LNCaP clone FGC (cell line): Measurements from ENCODE around the gene GTF2E1.

Experiments used
- DNase-seq: peaks from one replicate; pipeline ENCODE4 v3.0.0-alpha.2; 2011; ENCODE audit warnings: low read depth
- H3K4me3 ChIP-seq: 2 replicates; pipeline ENCODE4 v1.5.1; 2011; ENCODE audit warnings: mild to moderate bottlenecking, low read depth, low read length, control low read depth
- TF ChIP-seq, protein P1 (sequence below): IDR thresholded peaks from 2 replicates; pipeline ENCODE4 v1.5.1; 2012; ENCODE audit warnings: mild to moderate bottlenecking; ENCODE audit not compliant: control insufficient read depth, insufficient read depth; ENCODE audit errors: extremely low read depth

Gene GTF2E1

DNA sequence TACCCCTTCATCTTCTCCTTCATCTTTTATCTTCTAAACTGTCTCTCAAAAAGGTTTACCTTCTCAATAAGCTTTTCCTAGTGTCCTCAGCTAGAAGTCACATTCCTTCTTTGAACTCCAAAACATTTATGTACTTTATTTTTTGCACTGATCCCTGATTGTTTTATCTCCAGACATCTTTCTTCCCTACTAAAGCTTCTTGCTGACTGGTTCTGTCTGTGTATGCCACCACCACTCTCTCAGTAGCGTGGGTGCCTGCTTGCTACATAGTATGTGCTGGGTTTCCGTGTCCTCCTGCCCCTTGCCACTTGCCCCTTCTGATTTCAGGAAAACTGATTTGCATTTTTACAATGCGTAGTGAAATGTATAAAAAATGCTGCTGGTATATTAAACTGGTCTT lies 24.0 kb downstream of the GTF2E1 start:
- TF ChIP-seq, protein P1, sequence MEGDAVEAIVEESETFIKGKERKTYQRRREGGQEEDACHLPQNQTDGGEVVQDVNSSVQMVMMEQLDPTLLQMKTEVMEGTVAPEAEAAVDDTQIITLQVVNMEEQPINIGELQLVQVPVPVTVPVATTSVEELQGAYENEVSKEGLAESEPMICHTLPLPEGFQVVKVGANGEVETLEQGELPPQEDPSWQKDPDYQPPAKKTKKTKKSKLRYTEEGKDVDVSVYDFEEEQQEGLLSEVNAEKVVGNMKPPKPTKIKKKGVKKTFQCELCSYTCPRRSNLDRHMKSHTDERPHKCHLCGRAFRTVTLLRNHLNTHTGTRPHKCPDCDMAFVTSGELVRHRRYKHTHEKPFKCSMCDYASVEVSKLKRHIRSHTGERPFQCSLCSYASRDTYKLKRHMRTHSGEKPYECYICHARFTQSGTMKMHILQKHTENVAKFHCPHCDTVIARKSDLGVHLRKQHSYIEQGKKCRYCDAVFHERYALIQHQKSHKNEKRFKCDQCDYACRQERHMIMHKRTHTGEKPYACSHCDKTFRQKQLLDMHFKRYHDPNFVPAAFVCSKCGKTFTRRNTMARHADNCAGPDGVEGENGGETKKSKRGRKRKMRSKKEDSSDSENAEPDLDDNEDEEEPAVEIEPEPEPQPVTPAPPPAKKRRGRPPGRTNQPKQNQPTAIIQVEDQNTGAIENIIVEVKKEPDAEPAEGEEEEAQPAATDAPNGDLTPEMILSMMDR = no peak
- H3K4me3 ChIP-seq = no peak overlapping the region
- DNase-seq = no peak

DNA sequence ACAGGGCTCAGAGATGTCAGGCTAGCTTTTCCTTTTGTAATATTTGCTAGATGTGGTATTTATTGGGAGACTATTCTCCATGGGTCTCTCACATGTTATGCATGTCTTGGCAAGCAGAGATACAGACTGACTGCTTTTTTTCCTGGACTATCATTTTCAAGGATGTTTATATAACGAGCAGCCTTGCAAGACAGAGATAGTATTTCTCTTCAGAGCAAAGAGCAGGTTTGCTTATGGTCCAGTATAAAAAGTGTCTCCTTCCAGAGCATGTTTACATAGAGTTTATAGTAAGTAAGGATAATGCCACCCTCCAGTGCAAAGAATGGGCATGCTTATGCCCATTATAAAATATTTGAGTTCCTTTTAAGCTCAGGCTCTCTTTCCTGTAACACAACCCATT lies 24.6 kb downstream of the GTF2E1 start:
- TF ChIP-seq, protein P1 = 0 out of 2 replicates have a peak, but pooled peaks have one; percentile 8
- H3K4me3 ChIP-seq = no peak overlapping the region
- DNase-seq = peak; percentile 87

DNA sequence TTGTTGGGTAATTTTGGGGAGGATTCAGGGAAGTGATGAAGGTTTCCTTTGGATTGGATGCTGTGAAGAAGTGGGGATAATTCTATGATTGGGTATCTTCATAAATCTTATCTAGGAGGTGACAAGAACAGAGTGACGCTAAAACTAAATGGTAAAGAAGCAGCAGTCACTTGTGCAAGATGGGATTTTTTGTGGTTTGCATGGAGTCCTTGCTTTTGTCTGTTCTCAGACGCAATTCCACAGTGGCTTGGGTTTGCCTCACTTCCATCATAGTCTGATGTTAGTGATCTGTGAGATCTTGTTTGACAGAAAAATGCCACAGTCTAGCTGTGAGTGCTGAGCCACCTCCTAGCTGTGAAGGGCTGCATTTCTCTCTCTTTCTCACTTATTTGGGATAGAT lies 26.9 kb downstream of the GTF2E1 start:
- H3K4me3 ChIP-seq = no peak overlapping the region
- TF ChIP-seq, protein P1 = no peak
- no peak for DNase-seq

DNA sequence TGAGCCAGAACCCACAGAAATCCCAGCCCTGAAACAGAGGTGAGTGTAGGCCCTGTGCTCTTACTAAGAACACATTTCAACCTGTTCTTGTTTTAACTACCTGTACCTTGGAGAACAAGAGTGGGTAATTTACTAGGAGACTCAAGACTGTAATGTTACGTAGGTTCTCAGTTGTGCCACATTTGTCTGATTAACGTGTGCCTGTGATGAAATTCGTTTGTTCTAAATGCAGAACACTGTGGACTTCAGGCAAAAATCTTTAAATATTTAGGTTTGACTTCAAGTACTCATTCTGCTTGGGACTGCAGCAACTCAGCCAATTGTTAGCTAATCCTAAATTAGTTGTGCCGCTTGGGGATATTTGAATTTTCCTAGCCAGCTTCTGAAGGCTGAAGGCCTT lies 28.3 kb downstream of the GTF2E1 start:
- TF ChIP-seq, protein P1 = no peak
- no peak for DNase-seq
- no peak overlapping the region for H3K4me3 ChIP-seq

DNA sequence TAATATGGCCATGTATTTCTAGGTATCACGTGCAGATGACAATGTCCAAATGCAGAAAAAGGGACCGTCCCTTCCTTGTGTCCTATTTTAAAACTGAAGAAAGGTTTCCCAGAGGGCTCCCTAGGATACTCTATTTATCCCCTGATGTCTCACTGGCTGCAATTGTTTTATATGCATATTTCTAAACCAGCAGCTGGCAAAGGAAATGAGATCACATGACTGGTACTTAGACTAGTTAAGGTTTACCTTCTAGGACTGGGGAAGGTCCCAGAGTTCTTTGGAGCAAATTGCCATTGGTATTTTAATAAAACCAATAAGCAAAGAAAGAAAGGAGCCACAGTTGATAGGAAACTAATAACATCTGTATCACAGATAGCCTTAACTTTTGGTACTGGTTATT lies 29.5 kb downstream of the GTF2E1 start:
- TF ChIP-seq, protein P1 = no peak

DNA sequence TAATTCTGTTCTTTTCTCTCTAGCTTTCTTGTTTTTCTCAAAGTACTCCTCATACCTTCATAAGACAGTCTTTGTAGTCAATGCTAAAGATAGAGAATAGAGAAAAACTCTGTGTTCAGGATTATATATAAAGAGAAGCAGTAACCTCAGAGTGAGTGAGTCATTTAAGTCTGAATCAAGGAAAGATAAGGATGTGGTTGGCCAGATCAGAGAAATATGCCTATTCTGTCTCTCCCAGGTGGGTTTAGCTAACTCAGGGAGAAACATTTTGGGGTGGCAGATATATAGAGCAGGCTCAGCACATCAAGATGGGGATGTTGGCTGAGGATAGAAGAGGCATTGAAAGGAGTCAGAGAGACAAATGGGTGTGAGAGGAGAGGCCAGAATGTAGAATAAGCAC lies 31.4 kb downstream of the GTF2E1 start:
- no peak overlapping the region for H3K4me3 ChIP-seq
- TF ChIP-seq, protein P1 = no peak
- DNase-seq = no peak

More for the DNA sequence above, 29.5 kb downstream of the GTF2E1 start:
- no peak overlapping the region for H3K4me3 ChIP-seq
- no peak for DNase-seq

DNA sequence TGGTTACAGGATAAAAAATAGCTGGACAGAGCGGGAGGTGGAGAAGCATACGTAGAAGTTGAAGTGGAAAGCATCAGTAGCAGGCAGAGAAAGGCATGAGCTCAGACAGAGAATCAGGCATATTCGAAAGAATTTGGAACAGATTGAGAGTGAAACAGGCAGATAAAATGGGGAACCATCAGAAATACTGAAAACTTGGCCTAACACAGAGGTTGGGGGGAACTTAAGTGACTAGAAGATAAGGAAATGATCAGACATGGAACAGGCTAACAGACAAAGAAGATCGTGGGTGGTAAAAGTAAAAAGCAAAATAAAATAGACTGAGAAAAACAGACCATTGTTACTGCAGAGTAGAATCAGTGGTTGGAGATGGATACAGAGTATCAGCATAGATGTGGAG lies 32.9 kb downstream of the GTF2E1 start:
- H3K4me3 ChIP-seq = no peak overlapping the region
- DNase-seq = no peak
- TF ChIP-seq, protein P1 = no peak
